Activated naive CD4-positive, alpha-beta T cell treated with Interleukin-2 at 50 U/mL for 16 hours (primary cell): ENCODE measurements around the gene GAB1.

ENCODE experiments used
- DNase-seq: peaks from one replicate; pipeline ENCODE4 v3.0.0-alpha.2; 2020

Gene GAB1

GRCh38 chr4:143359644-143360193, 23.0 kb downstream of the GAB1 start:
- DNase-seq, result no peak

GRCh38 chr4:143360838-143361625, 24.4 kb downstream of the GAB1 start:
- no peak for DNase-seq

- no peak for DNase-seq
Measured at GRCh38 chr4:143362349-143363046, 25.8 kb downstream of the GAB1 start.

- no peak for DNase-seq
Measured at GRCh38 chr4:143363332-143363731, 26.7 kb downstream of the GAB1 start.

GRCh38 chr4:143364063-143364462, 27.4 kb downstream of the GAB1 start:
- DNase-seq, result no peak

- no peak for DNase-seq
Measured at GRCh38 chr4:143367863-143368262, 31.2 kb downstream of the GAB1 start.

- DNase-seq, result no peak
Measured at GRCh38 chr4:143369552-143369951, 32.9 kb downstream of the GAB1 start.

GRCh38 chr4:143372093-143372915, 35.6 kb downstream of the GAB1 start:
- no peak for DNase-seq

- DNase-seq, result no peak
Measured at GRCh38 chr4:143374255-143374654, 37.6 kb downstream of the GAB1 start.

- DNase-seq, result no peak
Measured at GRCh38 chr4:143374771-143375170, 38.1 kb downstream of the GAB1 start.

- DNase-seq, result no peak
Measured at GRCh38 chr4:143375326-143376073, 38.8 kb downstream of the GAB1 start.

GRCh38 chr4:143377611-143378099, 41.0 kb downstream of the GAB1 start:
- no peak for DNase-seq

GRCh38 chr4:143380629-143381028, 44.0 kb downstream of the GAB1 start:
- DNase-seq, result no peak

GRCh38 chr4:143381189-143382118, 44.8 kb downstream of the GAB1 start:
- DNase-seq, result no peak

GRCh38 chr4:143382596-143382995, 45.9 kb downstream of the GAB1 start:
- no peak for DNase-seq

- no peak for DNase-seq
Measured at GRCh38 chr4:143383005-143383574, 46.4 kb downstream of the GAB1 start.

- no peak for DNase-seq
Measured at GRCh38 chr4:143384381-143384994, 47.8 kb downstream of the GAB1 start.

GRCh38 chr4:143386812-143387211, 50.1 kb downstream of the GAB1 start:
- no peak for DNase-seq

- no peak for DNase-seq
Measured at GRCh38 chr4:143389579-143390195, 53.0 kb downstream of the GAB1 start.

- no peak for DNase-seq
Measured at GRCh38 chr4:143390764-143391163, 54.1 kb downstream of the GAB1 start.
